ENCODE results near the gene NELFCD.
A peak's percentile ranks its signal among the peaks of the same experiment; 100 is the strongest.
"Not testable (repeated sequence)": the region's sequence is repeated elsewhere in the genome, so short reads cannot be mapped to it uniquely, and the experiment has no call there.

The NELFCD gene

GRCh38 chr20:58970146-58970545, 10.9 kb upstream of the NELFCD start:
- FAIRE-seq (peak; percentile 15), DNase-seq (ENCODE audit: extremely low spot score, insufficient read length, low read depth) (no peak)

GRCh38 chr20:58971429-58971828, 9.6 kb upstream of the NELFCD start:
- DNase-seq (ENCODE audit: extremely low spot score, insufficient read length, low read depth) (no peak), FAIRE-seq (no peak)

DNA sequence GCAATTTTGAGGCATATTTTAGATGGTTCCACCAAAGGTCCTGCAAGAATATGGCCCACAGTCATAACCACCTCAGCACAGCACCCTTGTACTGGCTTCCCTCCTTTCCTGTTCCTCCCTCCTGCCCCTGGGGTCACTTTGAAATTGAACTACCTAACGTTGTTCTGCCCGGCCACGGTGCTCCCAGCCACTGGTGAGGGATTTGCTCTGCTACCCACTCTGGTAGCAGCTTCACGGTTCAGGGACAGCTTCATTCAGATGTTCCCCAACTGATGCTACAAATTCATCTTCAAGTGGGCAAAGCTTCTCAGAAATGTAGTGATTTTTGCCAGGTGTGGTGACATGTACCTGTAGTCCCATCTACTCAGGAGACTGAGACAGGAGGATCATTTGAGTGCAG, 7.9 kb upstream of the NELFCD start:
- FAIRE-seq (no peak), DNase-seq (ENCODE audit: extremely low spot score, insufficient read length, low read depth) (no peak)

GRCh38 chr20:58973866-58974265, 7.2 kb upstream of the NELFCD start:
- DNase-seq (ENCODE audit: extremely low spot score, insufficient read length, low read depth) (no peak), FAIRE-seq (no peak)

- no peak for FAIRE-seq
- no peak for DNase-seq (ENCODE audit: extremely low spot score, insufficient read length, low read depth)
These were observed 5.7 kb upstream of the NELFCD start for GRCh38 chr20:58975353-58975752.

GRCh38 chr20:58976061-58976730, 4.9 kb upstream of the NELFCD start:
- FAIRE-seq (peak; percentile 15), DNase-seq (ENCODE audit: extremely low spot score, insufficient read length, low read depth) (no peak)

DNA sequence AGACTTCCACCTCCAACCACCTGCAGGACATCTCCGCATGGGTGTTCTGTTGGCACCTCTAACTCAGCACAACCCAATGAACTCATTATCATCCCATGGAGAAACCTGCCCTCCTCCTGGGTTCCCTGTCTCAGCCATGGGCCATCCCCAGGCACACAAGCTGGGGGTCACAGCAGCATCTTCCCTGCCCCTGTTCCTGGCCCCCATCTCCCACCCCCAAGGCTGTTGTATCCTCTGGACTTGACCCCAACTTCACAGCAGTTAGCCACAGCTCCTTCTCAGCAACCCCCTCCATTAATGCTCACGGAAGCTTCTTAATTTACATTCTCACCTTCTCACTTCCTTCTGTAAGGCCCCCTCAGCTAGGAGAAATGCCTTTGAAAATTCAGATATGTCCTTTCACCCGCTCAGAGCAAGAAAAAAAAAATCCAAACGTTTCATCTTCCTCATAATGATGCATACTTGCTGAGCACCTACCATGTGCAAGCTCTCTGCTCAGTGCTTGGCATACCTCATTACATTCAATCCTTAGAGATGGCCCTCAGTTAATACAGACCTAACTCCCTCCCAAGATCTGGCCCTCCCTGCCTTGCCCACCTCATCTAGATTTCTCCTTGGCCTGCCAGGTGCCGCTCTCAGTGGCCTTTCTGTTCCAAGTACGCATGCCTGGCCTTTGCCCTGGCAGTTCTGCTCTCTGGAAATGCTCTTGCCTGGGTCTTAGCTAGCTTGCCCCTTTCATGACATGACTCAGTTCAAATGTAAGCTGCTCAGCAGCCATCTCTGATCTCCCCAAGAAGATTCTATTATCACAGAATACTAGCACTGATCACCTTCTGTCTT, 2.5 kb upstream of the NELFCD start:
- DNase-seq (ENCODE audit: extremely low spot score, insufficient read length, low read depth) (no peak), FAIRE-seq (no peak)

DNA sequence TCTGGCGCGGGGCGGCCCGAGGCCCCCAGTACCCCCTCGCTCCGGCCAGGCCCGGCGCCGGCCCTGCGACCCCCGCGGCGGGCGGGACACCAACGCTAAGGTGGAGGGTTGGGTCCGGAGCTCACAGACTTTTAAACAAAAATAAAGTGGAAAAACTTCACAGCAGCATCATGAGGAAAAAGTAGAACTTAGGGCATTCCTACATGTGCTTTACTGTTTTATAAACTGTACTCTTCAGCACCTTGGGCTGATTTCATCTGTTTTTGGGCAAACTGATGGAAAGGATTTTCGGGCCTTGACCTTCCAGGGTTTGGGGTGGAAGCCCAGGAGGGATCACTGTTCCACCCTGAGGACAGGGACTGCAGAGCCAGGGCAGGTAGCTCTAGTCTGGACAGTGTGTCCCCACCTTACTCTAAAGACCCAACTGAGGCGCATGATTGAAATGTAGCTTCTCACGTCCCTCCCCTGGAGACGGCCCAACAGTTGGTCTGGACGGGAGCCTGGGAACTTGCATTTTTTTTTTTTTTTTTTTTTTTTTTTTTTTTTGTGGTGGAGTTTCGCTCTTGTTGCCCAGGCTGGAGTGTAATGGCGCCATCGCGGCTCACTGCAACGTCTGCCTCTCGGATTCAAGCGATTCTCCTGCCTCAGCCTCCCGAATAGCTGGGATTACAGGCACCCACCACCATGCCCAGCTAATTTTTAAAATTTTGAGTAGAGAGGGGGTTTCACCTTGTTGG, 740 bp downstream of the NELFCD start:
- DNase-seq (ENCODE audit: extremely low spot score, insufficient read length, low read depth) (no peak), FAIRE-seq (no peak)

DNA sequence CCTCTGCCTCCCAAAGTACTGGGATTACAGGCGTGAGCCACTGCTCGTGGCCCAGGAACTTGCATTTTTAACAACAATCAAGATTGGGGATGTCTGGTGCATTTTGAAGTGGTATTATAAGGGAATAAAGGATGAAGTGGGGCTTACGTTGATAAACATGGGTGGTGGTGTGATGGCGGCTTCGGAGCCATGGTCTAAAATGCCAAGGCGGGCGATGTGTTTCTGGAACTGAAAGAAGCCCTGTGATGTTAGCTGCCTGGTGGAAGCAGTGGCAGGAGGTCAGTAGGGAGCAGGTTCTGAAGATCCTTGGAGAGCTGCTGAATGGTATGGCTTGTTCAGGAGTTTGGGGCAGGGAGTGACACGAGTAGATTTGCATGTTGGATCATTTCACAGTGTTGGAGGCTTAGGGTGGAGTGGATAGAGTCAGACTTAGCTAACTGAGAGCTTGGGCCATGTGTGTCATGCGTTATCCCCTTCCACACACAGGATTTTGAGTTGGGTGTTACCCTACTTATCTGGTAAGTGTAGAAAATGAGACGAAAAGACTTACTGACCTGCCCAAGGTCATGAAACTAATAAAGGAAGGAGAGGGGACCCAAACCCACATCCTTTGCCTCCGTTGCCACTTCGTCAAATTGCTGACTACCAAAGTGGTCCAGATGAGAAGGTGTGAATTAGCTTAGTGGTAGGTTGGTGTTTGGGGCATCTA, 1.5 kb downstream of the NELFCD start:
- no peak for DNase-seq (ENCODE audit: extremely low spot score, insufficient read length, low read depth)
- no peak for FAIRE-seq

- FAIRE-seq; DNase-seq (ENCODE audit: extremely low spot score, insufficient read length, low read depth): not testable (repeated sequence)
These were observed 2.0 kb downstream of the NELFCD start for GRCh38 chr20:58983115-58983468.

- FAIRE-seq (no peak), DNase-seq (ENCODE audit: extremely low spot score, insufficient read length, low read depth) (no peak)
These were observed 3.6 kb downstream of the NELFCD start for GRCh38 chr20:58984691-58985090.

GRCh38 chr20:58985656-58986055, 4.6 kb downstream of the NELFCD start:
- no peak for DNase-seq (ENCODE audit: extremely low spot score, insufficient read length, low read depth)
- FAIRE-seq, result no peak

- FAIRE-seq (no peak), DNase-seq (ENCODE audit: extremely low spot score, insufficient read length, low read depth) (no peak)
These were observed 5.4 kb downstream of the NELFCD start for GRCh38 chr20:58986286-58986967.

GRCh38 chr20:58986968-58987517, 6.0 kb downstream of the NELFCD start:
- no peak for FAIRE-seq
- no peak for DNase-seq (ENCODE audit: extremely low spot score, insufficient read length, low read depth)

DNA sequence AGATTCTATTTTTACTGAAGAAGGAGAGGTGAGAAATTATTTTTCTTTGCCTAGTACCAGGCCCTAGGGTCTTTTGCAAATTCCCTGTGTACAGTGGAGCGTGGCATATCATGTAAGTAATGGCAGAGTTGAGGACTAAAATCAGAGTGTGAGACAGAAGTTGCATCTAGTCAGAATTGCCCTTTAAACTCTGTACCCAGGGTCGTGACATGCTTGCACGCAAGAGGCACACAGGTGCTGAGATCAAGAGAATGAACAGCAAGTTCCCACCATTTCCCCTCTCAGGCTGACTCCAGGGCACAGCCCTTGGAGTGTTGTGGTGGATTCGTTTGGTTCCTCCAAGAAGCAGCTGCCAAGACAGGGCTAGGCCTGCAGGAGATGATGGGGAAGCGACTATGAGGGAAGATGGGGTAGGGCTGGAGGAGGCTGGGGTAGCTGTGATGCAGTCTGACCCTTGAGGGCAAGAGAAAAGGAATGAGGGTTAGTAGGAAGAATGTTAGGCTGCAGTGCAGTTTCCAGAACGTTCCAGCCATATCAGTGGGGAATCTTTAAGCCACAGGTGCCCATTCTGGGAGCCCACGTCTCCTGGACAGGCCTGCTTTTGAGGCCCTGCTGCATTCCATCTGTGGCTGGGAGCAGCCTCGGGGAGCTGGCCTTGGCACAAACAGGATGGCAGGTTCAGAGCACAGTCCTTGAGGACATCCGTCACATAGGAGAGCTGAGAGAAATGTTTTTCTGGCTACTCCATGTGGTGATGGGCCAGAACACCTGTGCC, 6.9 kb downstream of the NELFCD start:
- no peak for DNase-seq (ENCODE audit: extremely low spot score, insufficient read length, low read depth)
- FAIRE-seq, result no peak

DNA sequence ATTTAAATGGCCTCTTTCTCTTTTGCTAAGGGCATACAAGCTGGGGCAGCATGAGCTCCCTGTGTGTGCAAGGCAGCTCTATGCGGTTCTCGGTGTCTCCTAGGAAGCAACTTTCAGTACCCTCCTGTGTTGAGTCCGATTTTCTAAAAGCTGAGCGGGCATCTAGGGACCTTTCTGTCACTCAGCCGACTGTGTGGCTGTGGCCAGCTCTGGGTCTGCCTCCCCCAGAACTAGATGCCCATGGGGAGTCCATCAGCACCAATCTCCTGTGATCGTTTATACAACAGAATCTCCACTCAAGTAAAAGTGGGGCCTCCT, 7.5 kb downstream of the NELFCD start:
- FAIRE-seq (no peak), DNase-seq (ENCODE audit: extremely low spot score, insufficient read length, low read depth) (no peak)

- no peak for FAIRE-seq
These were observed 8.1 kb downstream of the NELFCD start for GRCh38 chr20:58989196-58989595.

GRCh38 chr20:58990651-58991445, 9.8 kb downstream of the NELFCD start:
- DNase-seq (ENCODE audit: extremely low spot score, insufficient read length, low read depth) (no peak), FAIRE-seq (no peak)

More at GRCh38 chr20:58989196-58989595, 8.1 kb downstream of the NELFCD start:
- no peak for DNase-seq (ENCODE audit: extremely low spot score, insufficient read length, low read depth)
